BJ (cell line): ENCODE measurements around the gene HIVEP3. TPM values are rescaled to one million over a fixed set of nuclear protein-coding genes. Genes with fewer than 3 reads are reported as not detected.

ENCODE experiments used
- CTCF ChIA-PET: fragments of 350-600 bp; formaldehyde crosslinking; extraction: SDS; loops from one replicate; lab custom pipeline; 2021; ENCODE audit warnings: antibody characterized with exemption, inconsistent platforms; lab: Yijun Ruan, JAX
- POLR2A ChIA-PET: fragments of 300-600 bp; sonication (Branson Sonifier 250); formaldehyde crosslinking; extraction: SDS; loops from one replicate; lab custom pipeline; 2021; ENCODE audit warnings: antibody characterized with exemption; lab: Charles Lee
- DNase-seq: peaks from one replicate; pipeline ENCODE4 v3.0.0-alpha.2; 2011; ENCODE audit warnings: low read depth
- H3K27me3 ChIP-seq: 2 replicates; pipeline ENCODE4 v1.6.0; 2011; ENCODE audit warnings: low read length; ENCODE audit not compliant: control insufficient read depth, insufficient read depth
- H3K36me3 ChIP-seq: 2 replicates; pipeline ENCODE4 v1.5.1; 2011; ENCODE audit warnings: low read length; ENCODE audit not compliant: control insufficient read depth, insufficient read depth
- H3K4me3 ChIP-seq: 2 replicates; pipeline ENCODE4 v1.5.1; 2011; ENCODE audit warnings: low read depth, mild to moderate bottlenecking, control low read depth, low read length
- CTCF ChIP-seq: IDR thresholded peaks from 2 replicates; pipeline ENCODE4 v1.5.1; 2011; ENCODE audit warnings: low read depth, mild to moderate bottlenecking, control low read depth, inconsistent platforms, low read length, moderate library complexity; ENCODE audit not compliant: insufficient read depth
- polyA plus RNA-seq: library from polyadenylated mRNA; depleted of rRNA; stranded (reverse); fragments of >200 nt; gene quantifications from 2 replicates; pipeline ENCODE4 v1.2.3, GENCODE V29; 2011

The HIVEP3 gene
- polyA plus RNA-seq, 1 experiment = 4.0 TPM

GRCh38 chr1:41538741-41539417, 379.8 kb downstream of the HIVEP3 start:
- ChIA-PET POLR2A (no interaction called here), CTCF (interaction anchor here (1.2 to 1.9 kb wide), 5 partner anchors 15 to 256 kb away, joined by 3 to 4 read pairs (median 3); no protein-coding TSS in a partner anchor)
- H3K36me3 ChIP-seq = no peaks in the 10 kb centered on the region
- no peak overlapping the region for H3K4me3 ChIP-seq
- no peaks in the 10 kb centered on the region; the same call in 1 of the 2 replicates for H3K27me3 ChIP-seq
- no peak for TF ChIP-seq CTCF
- DNase-seq = no peak

- DNase-seq = peak; percentile 84
- no peak for TF ChIP-seq CTCF
- no peaks in the 10 kb centered on the region; the same call in 1 of the 2 replicates for H3K27me3 ChIP-seq
- no peaks in the 10 kb centered on the region for H3K36me3 ChIP-seq
- ChIA-PET POLR2A (no interaction called here), CTCF (interaction anchor here (0.8 to 2.9 kb wide), 8 partner anchors 14 to 255 kb away, joined by 3 to 23 read pairs (median 4); no protein-coding TSS in a partner anchor)
- no peak overlapping the region for H3K4me3 ChIP-seq
Measured at GRCh38 chr1:41537788-41538351, 380.9 kb downstream of the HIVEP3 start.

GRCh38 chr1:41537251-41537650, 381.5 kb downstream of the HIVEP3 start:
- Histone ChIP-seq H3K36me3 (no peaks in the 10 kb centered on the region), H3K27me3 (no peaks in the 10 kb centered on the region; the same call in 1 of the 2 replicates), H3K4me3 (no peak overlapping the region)
- CTCF ChIA-PET = interaction anchor here (0.8 to 2.9 kb wide), 7 partner anchors 22 to 255 kb away, joined by 3 to 23 read pairs (median 4); no protein-coding TSS in a partner anchor
- TF ChIP-seq CTCF = no peak
- POLR2A ChIA-PET = no interaction called here
- DNase-seq = peak; percentile 71

- ChIA-PET CTCF (interaction anchor here (1.1 to 2.9 kb wide), 2 partner anchors 21 to 38 kb away, joined by 3 to 23 read pairs; no protein-coding TSS in a partner anchor), POLR2A (no interaction called here)
- no peak for DNase-seq
- H3K27me3 ChIP-seq = no peaks in the 10 kb centered on the region; the same call in 1 of the 2 replicates
- TF ChIP-seq CTCF = no peak
- H3K36me3 ChIP-seq = no peaks in the 10 kb centered on the region
- H3K4me3 ChIP-seq = no peak overlapping the region
Measured at GRCh38 chr1:41536361-41536802, 382.3 kb downstream of the HIVEP3 start.

- ChIA-PET POLR2A (no interaction called here), CTCF (interaction anchor here (1.1 to 2.9 kb wide), 2 partner anchors 20 to 39 kb away, joined by 3 to 23 read pairs; no protein-coding TSS in a partner anchor)
- DNase-seq = no peak
- no peaks in the 10 kb centered on the region; the same call in 1 of the 2 replicates for H3K27me3 ChIP-seq
- H3K4me3 ChIP-seq = no peak overlapping the region
- no peaks in the 10 kb centered on the region for H3K36me3 ChIP-seq
- no peak for TF ChIP-seq CTCF
Measured at GRCh38 chr1:41535716-41536115, 383.0 kb downstream of the HIVEP3 start.
